Measurements from ENCODE around the gene IFNA4.
"Not testable (repeated sequence)": the region's sequence is repeated elsewhere in the genome, so short reads cannot be mapped to it uniquely, and the experiment has no call there.

The IFNA4 gene

GRCh38 chr9:21187487-21187886, at the start of gene IFNA4:
Gene IFNA4 (minus strand): TSS chr9:21187587. CDS start chr9:21187531, 56 bp downstream.
- DNase-seq (ENCODE audit: low read depth), result not testable (repeated sequence)

GRCh38 chr9:21236360-21236714, 49.0 kb upstream of the IFNA4 start:
- not testable (repeated sequence) for DNase-seq (ENCODE audit: low read depth)

- DNase-seq (ENCODE audit: low read depth), result peak; percentile 42
Measured at GRCh38 chr9:21235468-21236359, 48.3 kb upstream of the IFNA4 start.

- no peak for DNase-seq (ENCODE audit: low read depth)
Measured at GRCh38 chr9:21234153-21234687, 46.8 kb upstream of the IFNA4 start.

- DNase-seq (ENCODE audit: low read depth), result no peak
Measured at GRCh38 chr9:21233258-21233657, 45.9 kb upstream of the IFNA4 start.

GRCh38 chr9:21228122-21228521, 40.7 kb upstream of the IFNA4 start, which contains the start of gene IFNA17:
Gene IFNA17 (minus strand): TSS chr9:21228222. CDS start chr9:21228173, 49 bp downstream.
- no peak for DNase-seq (ENCODE audit: low read depth)

- not testable (repeated sequence) for DNase-seq (ENCODE audit: low read depth)
Measured at GRCh38 chr9:21217211-21217610, 29.8 kb upstream of the IFNA4 start, which contains the start of gene IFNA16. Gene IFNA16 (minus strand): TSS chr9:21217311. CDS start chr9:21217305, 6 bp downstream.

GRCh38 chr9:21213411-21214326, 26.3 kb upstream of the IFNA4 start:
- DNase-seq (ENCODE audit: low read depth), result peak; percentile 5

- not testable (repeated sequence) for DNase-seq (ENCODE audit: low read depth)
Measured at GRCh38 chr9:21212160-21212559, 24.8 kb upstream of the IFNA4 start.

GRCh38 chr9:21210782-21211181, 23.4 kb upstream of the IFNA4 start:
- DNase-seq (ENCODE audit: low read depth), result not testable (repeated sequence)

- no peak for DNase-seq (ENCODE audit: low read depth)
Measured at GRCh38 chr9:21210311-21210710, 22.9 kb upstream of the IFNA4 start.

GRCh38 chr9:21207043-21207442, 19.7 kb upstream of the IFNA4 start, which contains the start of gene IFNA10:
Gene IFNA10 (minus strand): TSS chr9:21207143. CDS start chr9:21207097, 46 bp downstream.
- not testable (repeated sequence) for DNase-seq (ENCODE audit: low read depth)

- no peak for DNase-seq (ENCODE audit: low read depth)
Measured at GRCh38 chr9:21205204-21205603, 17.8 kb upstream of the IFNA4 start.

GRCh38 chr9:21202105-21202504, 14.7 kb upstream of the IFNA4 start, which contains the start of gene IFNA7:
Gene IFNA7 (minus strand): TSS chr9:21202205. CDS start chr9:21202165, 40 bp downstream.
- not testable (repeated sequence) for DNase-seq (ENCODE audit: low read depth)

GRCh38 chr9:21194867-21195776, 7.7 kb upstream of the IFNA4 start:
- peak; percentile 18 for DNase-seq (ENCODE audit: low read depth)

GRCh38 chr9:21182810-21183736, 4.3 kb downstream of the IFNA4 start:
- DNase-seq (ENCODE audit: low read depth), result peak; percentile 15

GRCh38 chr9:21174671-21175070, 12.7 kb downstream of the IFNA4 start:
- DNase-seq (ENCODE audit: low read depth), result no peak

- no peak for DNase-seq (ENCODE audit: low read depth)
Measured at GRCh38 chr9:21172156-21172555, 15.2 kb downstream of the IFNA4 start.

GRCh38 chr9:21171351-21171750, 16.0 kb downstream of the IFNA4 start:
- DNase-seq (ENCODE audit: low read depth), result no peak

GRCh38 chr9:21166560-21166959, 20.8 kb downstream of the IFNA4 start, which contains the start of gene IFNA21:
Gene IFNA21 (minus strand): TSS chr9:21166660. CDS start chr9:21166612, 48 bp downstream.
- not testable (repeated sequence) for DNase-seq (ENCODE audit: low read depth)

All from EH (cell line).